GM12874 (cell line): Measurements from ENCODE around the gene YPEL1.

Experiments
- CTCF ChIP-seq: IDR thresholded peaks from 2 replicates; pipeline ENCODE4 v1.5.1; 2011; ENCODE audit warnings: low read depth, mild to moderate bottlenecking, control low read depth, low read length, moderate library complexity; ENCODE audit not compliant: insufficient read depth

YPEL1 gene

GRCh38 chr22:21759646-21760376 lies 24.2 kb upstream of the YPEL1 start:
- no peak for TF ChIP-seq CTCF

- TF ChIP-seq CTCF, result no peak
These were observed 23.5 kb upstream of the YPEL1 start for GRCh38 chr22:21759093-21759492.

- TF ChIP-seq CTCF, result no peak
These were observed 22.7 kb upstream of the YPEL1 start for GRCh38 chr22:21758091-21758864.

GRCh38 chr22:21755851-21756284 lies 20.3 kb upstream of the YPEL1 start:
- no peak for TF ChIP-seq CTCF

GRCh38 chr22:21754523-21754922 lies 18.9 kb upstream of the YPEL1 start:
- TF ChIP-seq CTCF, result no peak

GRCh38 chr22:21753374-21754111 lies 17.9 kb upstream of the YPEL1 start:
- TF ChIP-seq CTCF, result no peak

DNA sequence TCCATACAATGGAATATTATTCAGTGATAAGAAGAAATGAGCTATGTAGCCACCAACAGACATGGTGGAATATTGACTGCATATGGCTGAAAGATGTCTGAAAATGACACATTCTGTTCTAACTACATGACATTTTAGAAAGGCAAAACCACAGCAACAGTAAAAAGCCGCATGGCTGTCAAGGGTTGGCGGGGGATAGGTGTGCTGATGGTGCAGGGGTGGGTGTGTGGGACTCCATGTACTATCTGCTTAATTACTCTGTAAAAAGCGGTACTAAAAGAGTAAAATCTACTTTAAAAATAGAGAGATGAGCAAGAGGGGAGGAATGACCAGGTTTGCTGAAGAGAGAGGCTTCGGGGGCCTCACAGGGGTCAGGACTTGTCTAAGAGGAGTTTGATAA lies 16.7 kb upstream of the YPEL1 start:
- TF ChIP-seq CTCF, result no peak
